NCI-H2107 treated with DMSO at 0.1 percent for 48 hours (cell line): Measurements from ENCODE around the gene UGGT1.
"Not testable (repeated sequence)": the region's sequence is repeated elsewhere in the genome, so short reads cannot be mapped to it uniquely, and the experiment has no call there.

Source experiments
- DNase-seq: peaks from one replicate; lab custom pipeline; 2025; ENCODE audit not compliant: unreplicated experiment; lab: John Stamatoyannopoulos, UW

Gene UGGT1

DNA sequence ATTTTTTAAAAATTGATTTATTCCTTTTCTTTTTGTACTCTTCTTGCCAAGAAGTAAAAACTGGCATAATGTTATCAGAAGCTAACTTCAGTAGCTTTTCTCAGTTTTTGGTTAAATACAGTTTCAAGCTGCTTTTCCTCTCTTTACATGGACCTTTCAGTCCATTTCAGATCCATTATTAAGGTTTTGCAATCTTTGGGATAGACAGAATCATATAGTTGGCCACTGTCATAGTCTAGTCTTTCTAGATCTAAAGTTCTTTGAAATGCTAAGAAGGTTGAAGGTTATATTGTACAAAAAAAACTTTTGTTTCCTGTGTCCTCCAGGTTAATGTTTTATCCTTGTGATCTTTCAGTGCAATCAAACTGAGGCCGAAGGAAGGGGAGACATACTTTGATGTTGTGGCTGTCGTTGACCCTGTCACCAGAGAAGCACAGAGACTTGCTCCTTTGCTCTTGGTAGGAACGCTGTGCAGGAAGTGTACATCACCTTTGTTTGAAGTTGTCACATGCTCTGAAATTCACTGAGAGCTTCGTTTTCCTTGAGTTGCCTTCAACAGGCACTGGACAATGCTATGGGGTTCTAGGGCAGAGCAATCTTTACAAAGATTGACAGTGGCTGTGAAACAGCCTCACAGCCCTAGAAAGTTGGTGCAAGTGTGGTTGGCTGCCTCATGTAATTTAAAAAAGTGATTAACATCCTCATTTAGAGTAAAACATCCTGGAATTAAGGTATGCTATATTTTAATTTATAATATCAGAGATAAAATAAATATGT, 79.1 kb downstream of the UGGT1 start:
- DNase-seq, result no peak

DNA sequence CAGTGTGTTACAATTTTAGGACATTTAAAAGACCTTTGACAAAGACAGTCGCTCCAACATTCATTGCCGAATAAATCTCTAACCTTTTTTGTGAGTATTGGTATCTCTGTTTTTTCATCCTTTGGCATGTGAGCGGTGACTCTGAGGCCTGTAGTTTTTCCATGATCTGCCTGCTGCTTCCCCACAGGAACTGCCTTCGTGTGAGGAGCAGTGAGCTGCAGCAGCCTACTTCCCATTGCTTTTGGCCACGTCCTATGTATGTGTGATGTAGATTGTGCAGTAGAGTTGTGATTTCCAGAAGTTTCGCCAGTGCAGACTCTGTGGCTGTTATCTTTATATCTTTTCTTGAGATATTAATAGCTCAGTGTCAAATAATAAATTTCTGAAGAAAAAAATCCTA, 79.8 kb downstream of the UGGT1 start:
- DNase-seq, result no peak

DNA sequence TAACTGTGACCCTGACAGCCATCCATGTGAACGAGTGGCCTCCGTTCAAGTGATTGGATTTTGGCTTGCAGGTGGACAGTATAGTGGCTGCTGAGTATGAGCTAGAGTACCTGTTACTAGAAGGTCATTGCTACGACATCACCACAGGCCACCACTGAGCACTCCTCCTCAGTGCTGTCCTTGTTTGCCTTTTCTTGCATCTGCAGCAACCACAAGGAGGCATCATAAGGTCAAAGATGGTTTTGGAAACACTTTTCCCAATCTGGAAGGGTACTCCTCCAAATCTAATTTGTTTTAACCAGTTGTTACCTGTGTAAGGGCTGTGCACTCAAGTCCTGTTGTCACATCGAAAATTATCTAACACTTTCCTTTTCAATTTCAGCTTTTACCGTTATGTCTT, 81.2 kb downstream of the UGGT1 start:
- DNase-seq, result peak; percentile 1

DNA sequence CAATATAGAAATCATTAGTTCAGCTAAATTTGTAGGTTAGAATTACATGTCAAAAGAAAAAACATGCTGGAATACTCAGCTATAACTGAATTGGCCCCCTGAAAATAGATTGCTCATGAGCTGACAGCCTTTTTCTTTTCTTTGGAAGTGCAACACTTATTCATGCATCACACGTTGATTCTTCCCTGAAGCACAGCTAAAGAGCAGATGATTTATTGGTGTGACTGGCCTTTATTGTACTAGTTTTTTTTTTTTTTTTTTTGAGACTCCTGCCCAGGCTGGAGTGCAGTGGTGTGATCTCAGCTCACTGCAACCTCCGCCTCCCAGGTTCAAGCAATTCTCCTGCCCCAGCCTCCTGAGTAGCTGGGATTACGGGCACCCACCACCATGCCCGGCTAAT, 83.1 kb downstream of the UGGT1 start:
- DNase-seq, result not testable (repeated sequence)

DNA sequence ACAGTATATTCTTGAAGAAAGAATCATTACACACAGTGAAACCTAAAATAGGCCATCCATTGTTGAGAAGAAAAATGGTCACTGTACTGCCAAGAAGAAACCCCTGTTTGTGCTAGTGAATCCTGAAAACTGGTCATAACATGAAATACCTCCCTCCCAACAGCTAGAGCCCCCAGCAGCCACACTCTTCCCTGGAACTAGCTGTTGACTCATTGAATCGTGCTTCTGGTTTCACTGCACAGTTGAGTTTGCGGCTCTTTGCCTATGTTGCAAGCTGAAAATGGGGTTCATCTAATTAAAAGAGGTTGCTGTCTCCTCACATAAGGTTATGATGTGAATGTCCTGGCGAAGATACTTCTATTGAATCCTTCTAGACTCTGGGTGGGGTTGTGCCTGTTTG, 86.3 kb downstream of the UGGT1 start:
- no peak for DNase-seq

DNA sequence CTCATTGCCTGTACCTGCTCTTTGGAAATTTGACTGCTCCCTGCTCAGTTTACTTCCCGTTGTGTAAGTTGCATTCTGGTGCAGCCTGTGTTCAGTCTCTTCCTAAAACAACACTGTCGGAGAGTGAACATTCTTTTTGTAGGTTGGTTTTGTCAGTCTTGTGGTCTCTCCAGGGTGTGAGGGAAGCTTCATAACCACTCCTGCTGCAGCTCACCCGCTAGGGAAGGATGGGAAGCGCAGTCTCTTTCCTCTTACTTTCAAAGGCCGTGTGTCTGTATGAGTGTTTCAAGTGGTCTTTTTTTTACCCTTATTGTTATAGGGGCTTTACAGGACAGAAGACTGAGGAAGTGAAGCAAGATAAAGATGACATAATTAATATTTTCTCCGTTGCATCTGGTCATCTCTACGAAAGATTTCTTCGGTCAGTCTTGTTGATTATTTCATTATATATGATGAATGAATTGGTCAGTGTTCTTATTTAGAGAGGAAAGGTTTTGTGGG, 87.2 kb downstream of the UGGT1 start:
- DNase-seq, result no peak

DNA sequence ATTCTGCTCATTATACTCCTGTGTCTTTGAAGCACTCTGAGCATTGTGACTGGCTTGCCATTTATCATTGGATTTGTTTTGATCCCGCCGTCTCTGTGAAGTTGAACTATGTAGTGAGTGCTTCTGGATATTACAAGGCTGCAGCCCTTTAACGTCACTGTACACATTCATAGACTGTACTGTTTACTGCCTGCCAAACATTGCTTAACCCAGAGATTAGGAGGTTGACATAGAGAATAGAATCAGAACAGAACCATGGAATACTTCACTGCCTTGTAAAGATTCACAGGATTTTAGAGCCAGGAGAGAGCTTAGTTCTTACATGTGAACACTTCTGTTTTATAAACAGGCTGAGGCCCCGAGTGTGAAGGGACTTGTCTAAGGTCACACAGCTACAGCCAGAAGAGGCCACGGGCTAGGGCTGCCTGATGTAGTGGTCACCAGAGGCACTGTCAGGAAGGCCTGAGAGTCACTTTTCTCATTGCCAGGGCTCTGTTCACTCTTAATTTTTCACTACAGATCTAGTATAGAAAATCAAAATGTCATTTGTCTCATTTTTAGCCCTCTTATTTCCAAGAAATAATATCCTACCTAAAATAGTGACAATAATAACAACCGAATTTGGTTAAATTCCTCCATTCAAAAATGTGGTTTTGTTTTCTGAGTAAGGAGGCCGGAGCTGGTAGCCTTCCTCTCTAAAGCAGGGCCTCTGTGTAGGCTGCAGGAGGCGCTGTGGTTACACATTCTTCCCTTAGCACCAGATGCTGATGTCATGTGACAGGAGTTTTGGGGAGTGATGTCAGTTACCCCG, 87.9 kb downstream of the UGGT1 start:
- DNase-seq, result peak; percentile 11

DNA sequence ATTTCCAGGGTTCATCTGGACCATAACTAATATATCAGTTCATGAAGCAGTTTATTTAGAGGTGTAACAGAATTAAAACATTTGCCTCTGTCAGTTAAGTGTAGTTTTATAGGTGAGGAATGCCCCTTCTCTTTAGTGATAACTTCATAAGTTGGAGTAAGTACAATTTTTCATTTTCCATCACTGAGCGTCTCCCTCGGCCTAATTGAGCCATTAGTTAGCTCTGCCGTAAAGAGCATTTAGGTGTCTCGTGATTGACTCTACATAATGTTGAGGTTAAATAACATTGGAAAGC, 88.4 kb downstream of the UGGT1 start:
- no peak for DNase-seq

DNA sequence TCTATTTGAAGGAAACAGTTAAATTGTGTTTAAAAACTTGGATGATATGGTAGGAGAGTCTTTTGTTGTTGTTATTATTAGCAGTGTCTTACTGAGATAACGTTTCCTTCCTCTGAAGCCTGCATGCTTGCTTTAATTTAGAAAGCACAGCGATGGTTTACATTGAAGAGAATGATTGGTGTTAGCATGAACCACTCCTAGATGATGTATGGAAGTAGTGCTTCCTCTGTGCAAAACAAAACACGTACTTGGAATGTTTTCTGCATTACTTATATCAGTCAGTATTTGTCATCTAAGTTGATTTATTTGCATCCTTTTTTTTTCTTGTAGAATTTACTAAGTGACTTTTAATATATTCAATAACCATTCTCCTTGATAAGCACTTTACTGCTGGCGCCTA, 89.0 kb downstream of the UGGT1 start:
- DNase-seq, result no peak

DNA sequence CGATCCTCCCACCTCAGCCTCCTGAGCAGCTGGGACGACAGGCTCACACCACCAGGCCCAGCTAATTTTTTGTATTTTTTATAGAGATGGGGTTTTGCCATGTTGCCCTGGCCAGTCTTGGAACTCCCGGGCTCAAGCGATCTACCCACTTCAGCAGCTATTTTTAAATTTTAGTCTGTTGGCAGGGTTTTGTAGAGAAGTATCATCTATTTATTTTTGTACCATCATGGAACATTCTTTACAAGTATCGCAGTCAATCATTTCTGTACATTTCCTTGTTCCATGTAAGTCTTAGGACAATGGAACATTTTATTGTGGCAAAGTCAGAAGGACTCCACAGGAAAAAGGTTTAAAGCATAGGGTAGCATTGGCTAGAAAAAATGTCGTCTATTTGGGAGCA, 94.6 kb downstream of the UGGT1 start:
- DNase-seq, result no peak

DNA sequence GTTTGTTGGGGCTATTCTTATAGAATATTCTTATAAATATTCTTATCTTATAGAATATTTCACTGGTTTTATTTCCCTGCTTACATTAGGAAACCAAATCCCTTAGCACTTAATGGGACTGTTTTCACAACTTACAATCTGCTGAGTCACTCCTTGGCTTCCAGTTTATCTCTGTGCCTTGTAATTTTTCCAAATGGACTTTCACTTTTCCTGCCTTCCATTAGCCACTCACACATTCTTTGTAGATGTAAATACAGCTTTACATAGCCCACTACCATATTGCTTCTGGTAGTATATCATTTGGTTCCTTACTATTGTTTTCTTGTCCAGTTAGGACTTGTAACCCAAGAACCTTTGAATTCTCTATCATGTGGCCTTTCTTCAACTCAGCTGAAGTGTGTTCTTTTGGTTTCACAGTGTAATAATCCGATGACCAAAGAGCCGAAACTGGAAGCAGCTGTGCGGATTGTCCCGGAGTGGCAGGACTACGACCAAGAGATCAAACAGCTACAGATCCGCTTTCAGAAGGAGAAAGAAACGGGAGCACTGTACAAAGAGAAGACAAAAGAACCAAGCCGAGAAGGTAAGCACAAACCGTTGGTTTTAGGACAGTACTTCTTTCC, 96.1 kb downstream of the UGGT1 start:
- DNase-seq, result no peak

DNA sequence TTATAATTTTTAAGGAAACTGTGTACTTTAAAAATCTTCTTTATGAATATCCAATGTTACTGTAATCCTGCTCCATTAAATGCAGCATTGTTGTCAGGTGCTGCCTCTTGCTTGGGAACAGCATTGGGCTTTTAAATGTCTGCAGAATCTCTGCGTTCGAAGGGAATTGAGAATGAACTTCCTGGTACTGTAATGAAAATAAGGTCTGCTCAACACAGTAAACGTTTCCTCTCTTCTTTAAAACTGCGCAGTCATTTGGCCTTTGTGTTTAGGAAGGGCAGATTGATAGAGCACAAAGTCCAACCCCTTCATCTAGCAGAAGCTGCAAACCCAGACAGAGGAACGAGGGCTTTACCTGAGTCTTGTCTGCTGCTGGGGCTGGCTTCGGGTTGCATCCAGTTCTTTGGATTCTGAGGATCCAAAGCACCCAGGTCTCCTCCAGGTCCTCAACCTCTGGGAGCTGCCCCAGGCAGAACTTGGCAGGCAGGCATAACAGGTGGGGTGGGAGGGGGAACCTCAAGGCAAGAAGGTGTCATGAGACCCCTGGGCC, 104.5 kb downstream of the UGGT1 start:
- no peak for DNase-seq

DNA sequence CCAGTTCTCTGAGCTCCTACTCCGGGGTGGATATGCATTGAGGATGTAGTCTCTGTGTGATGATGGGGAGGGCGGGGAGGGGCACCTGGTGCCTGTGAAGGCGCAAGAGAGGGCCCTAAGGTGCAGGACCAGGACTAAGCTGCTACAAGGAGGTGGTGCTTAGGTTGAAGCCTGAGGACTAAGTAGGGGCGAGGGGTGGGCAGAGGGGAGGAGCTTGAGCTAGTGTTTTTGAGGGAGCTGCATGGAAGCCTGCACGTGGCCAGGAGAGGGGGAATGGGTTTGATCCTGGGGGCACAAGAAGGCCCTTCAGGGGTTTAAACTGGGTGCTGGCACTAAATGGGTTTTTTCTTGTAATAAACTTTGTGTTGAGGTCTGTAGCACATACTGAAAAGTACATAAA, 105.0 kb downstream of the UGGT1 start:
- no peak for DNase-seq

DNA sequence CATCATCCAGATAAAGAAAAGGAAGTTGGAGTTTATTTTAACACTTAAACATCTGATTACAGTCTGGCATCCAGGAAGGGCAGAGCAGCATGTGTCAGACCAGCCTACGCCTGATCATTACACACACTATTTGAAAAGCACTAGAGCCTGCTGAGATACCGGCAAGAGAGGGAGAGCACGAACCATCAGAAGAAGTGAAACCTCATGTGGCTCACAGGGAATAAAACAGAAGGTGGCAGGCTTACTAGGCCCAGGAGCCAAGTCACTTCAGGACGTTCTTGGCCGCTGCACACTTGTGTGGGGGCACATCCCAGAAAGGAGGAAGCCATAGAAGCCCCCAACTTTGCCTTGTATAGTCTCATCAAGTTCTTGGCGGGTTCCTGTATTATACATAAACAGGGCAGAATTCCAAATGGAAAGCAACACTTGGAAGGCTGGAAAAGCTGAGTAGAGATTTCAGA, 105.5 kb downstream of the UGGT1 start:
- DNase-seq, result peak; percentile 27

DNA sequence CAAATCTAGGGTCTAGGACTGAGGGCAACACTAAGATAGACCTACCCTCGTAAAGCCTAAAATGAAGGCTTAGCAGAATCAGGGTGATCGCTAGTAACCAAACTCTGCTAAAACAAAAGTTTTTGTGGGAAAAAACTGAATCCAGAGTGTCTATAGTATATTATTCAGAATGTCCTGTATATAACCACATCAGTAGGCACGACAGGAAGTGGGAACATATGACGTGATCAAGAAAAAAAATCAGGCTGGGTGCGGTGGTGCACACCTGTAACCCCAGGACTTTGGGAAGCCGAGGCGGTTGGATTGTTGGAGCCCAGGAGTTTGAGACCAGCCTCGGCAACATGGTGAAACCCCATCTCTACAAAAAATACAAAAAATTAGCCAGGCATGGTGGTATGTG, 106.1 kb downstream of the UGGT1 start:
- DNase-seq, result no peak

DNA sequence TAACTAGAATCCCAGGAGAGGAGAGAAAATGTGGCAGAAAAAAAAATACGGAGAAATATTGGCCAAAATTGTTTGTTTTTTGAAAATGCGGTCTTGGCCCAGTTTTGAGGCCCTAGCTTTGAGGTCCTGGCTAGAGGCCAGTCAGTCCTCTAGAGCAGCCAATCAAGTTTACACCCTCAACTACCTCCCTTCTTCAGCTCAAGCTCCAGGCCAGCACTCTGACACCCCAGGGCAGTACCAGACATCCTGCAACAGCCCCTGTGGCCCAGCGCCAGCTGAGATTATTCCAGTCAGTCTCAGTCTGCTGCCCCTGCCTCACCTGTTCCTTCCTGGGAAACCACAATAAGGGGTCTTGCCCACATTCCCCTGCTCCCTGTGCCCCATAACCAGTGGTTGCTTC, 107.7 kb downstream of the UGGT1 start:
- DNase-seq, result no peak

DNA sequence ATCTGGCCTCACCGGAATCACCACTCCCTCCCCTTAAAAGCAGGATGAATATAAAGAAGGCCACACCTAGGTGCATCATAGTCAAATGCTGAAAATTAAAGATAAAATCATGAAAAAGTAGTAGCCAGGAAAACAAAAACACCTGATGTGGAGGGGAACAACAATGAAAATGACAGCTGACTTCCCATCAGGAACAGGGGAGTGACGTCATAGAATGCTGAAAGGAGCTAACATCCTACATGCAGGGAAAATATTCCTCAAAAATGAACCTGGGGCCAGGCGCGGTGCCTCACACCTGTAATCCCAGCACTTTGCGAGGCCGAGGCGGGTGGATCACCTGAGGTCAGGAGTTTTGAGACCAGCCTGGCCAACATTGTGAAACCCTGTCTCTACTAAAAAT, 108.1 kb downstream of the UGGT1 start:
- no peak for DNase-seq

DNA sequence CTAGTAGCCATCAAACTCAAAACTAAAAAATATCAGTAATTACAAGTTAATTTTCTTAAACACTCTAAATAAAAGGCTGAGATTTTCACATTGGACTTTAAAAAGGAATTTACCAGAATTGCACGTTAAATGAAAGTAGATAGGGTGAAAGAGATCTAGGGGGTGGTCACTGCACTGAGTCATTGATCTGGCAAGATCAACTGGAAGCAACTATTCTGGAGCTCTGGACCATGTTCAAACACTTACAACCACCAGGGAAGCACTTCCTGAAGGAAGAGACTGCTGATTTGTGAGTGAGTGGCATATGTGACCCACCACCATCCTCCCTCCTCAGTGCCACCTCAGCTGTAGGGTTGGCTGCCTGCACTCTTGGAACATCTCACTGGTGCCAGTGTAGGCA, 111.8 kb downstream of the UGGT1 start:
- no peak for DNase-seq

DNA sequence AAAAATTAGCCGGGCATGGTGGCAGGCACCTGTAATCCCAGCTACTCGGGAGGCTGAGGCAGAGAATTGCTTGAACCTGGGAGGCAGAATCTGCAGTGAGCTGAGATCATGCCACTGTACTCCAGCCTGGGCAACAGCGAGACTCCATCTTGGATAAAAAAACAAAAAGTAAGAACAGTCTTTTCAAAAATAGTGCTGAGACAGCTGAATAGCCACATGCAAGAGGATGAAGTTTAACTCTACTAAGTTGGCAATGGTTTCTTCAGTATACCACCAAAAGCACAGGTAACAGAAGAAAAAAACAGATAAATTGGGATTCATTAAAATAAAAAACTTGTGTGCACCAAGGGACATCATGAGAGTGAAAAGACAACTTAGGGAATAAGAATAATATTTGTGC, 115.2 kb downstream of the UGGT1 start:
- no peak for DNase-seq

DNA sequence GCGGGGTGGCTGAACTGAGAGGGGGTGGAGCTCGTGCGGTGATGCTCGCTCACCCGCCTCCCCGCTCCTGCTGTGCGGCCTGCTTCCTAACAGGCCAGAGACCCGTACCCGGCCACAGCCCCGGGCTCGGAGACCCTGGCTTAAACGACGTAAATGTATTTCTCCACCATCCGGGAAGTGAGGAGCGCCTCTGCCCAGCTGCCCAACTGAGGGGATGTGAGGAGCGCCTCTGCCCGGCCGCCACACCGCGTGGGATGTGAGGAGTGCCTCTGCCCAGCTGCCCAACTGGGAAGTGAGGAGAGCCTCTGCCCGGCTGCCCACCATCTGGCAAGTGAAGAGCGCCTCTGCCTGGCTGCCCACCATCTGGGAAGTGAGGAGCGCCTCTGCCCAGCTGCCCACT, 117.0 kb downstream of the UGGT1 start:
- no peak for DNase-seq

DNA sequence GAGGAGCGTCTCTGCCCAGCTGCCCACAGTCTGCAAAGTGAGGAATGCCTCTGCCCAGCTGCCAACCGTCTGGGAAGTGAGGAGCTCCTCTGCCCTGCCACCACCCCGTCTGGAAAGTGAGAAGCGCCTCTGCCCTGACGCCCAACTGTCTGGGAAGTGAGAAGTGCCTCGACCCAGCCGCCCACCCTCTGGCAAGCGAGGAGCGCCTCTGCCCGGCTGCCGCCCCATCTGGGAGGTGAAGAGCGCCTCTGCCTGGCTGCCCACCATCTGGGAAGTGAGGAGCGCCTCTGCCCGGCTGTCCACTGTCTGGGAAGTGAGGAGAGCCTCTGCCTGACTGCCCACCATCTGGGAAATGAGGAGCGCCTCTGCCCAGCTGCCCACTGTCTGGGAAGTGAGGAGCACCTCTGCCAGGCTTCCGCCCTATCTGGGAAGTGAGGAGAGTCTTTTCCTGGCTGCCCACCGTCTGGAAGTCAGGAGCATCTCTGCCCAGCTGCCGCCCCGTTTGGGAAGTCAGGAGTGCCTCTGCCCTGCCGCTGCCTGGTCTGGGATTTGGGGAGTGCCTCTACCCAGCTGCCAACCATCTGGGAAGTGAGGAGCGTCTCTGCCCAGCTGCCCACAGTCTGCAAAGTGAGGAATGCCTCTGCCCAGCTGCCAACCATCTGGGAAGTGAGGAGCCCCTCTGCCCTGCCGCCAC, 117.8 kb downstream of the UGGT1 start:
- not testable (repeated sequence) for DNase-seq
